H1 (cell line): Measurements from ENCODE around the gene COQ9. TPM values are rescaled to one million over a fixed set of nuclear protein-coding genes. Genes with fewer than 3 reads are reported as not detected.

Experiments
- CEBPB ChIP-seq: IDR thresholded peaks from 2 replicates; pipeline ENCODE4 v1.6.1; 2012; ENCODE audit warnings: low read depth, low read length
- SAP30 ChIP-seq: fragments of 300-600 bp; sonication (generic); IDR thresholded peaks from 2 replicates; pipeline ENCODE4 v1.7.1; 2012; ENCODE audit warnings: low read length, moderate library complexity, mild to moderate bottlenecking, inconsistent platforms; ENCODE audit not compliant: insufficient read depth, insufficient replicate concordance
- SIN3A ChIP-seq, 2 experiments: IDR thresholded peaks in 1 of 2; conservative IDR thresholded peaks in 1 of 2; 2 replicates each; pipeline ENCODE4 v1.6.1; 2011 to 2012; ENCODE audit warnings: low read length in 2 of 2, improper control_type of control experiment in 1 of 2, low read depth in 1 of 2, mild to moderate bottlenecking in 1 of 2
- polyA plus RNA-seq, 7 experiments: library from polyadenylated mRNA; depleted of rRNA in 3 of 7; stranded (reverse) in 5 of 7; unstranded in 2 of 7; fragments of >200 nt in 5 of 7; fragments of 200-250 nt in 2 of 7; gene quantifications; 1 replicate in 5 of 7; 2 replicates in 1 of 7; 4 replicates in 1 of 7; pipeline versions ENCODE4 v1.2.1 to v1.2.3, GENCODE V29; 2011 to 2013; ENCODE audit warnings: missing spikeins in 2 of 7, mixed read lengths in 2 of 7
- total RNA-seq: library from RNA; stranded (reverse); fragmentation: NEBNext Ultra II Directional; extraction: Animal tissue kit (Norgen Biotek cat#: 25700); gene quantifications from 2 replicates; pipeline ENCODE4 v1.2.1, GENCODE V29; 2021

Gene COQ9
- total and polyA plus RNA-seq, 2 of the 8 experiments (the other 6 are each of a cell fraction or from before 2014, with no cell fraction given) = 33.3 to 60.3 TPM

DNA sequence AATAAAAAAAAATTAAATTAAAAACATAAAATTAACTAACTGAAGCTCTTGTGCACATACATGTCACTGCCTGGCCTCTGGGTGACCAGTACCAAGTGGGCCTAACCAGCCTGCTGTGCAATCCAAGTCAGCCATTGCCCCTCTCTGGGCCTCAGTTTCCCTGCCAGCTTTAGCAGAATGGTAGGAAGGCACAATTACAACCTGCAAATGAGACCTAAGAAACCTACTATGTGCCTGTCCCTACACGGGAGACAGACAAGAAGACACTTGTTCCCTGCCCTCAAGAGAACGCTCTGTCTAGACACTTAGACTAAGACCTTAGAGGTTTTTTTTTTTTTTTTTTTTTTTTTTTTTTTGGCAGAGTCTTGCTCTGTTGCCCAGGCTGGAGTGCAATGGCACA, 1.8 kb upstream of the COQ9 start (continued):
- no peak for TF ChIP-seq SIN3A (conservative IDR thresholded peaks at IDR 0.05 in 1 of 2, IDR thresholded peaks at IDR 0.05 in 1 of 2; ENCODE audit: low read depth in 1 of 2, low read length in 2 of 2)
- TF ChIP-seq CEBPB = no peak
- no peak for TF ChIP-seq SAP30
- TF ChIP-seq, all 59 proteins: peak for 0
